ENCODE results near the gene GSE1.

- TF ChIP-seq POLR2A (IDR thresholded peaks at IDR 0.05; ENCODE audit: low read length) (no peak), GATA1 (IDR thresholded peaks at IDR 0.05; ENCODE audit: low read depth, low read length) (no peak)
Measured at GRCh38 chr16:85573696-85574641, 39.2 kb upstream of the GSE1 start.
